ENCODE results near the gene CRIP2. TPM values are rescaled to one million over a fixed set of nuclear protein-coding genes. Genes with fewer than 3 reads are reported as not detected.

The CRIP2 gene
- polyA plus RNA-seq, 4 donors: 8.9 to 137 (median 34.6) TPM

DNA sequence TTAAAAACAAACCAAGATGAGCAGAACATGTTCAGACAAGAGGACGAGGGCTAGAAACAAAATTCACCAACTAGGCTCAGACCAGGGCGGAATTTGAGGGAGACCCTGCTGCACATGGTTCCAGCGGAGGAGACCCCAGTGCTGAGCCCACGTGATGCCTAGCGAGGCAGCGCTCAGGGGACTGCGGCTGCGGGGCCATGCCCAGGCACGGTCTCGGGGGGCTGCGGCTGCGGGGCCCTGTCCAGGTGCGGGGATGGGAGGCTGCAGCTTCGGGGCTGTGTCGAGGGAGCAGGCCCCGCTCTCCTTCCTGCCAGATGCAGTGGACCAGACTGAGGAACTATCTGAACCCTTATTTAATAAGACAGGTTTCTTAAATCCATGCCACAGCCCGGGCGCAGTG is 12.7 kb upstream of the CRIP2 start:
- 96 to 97% (median 97%) methylated on average over 13 to 18 of the region's 18 CpGs for WGBS, 3 donors

DNA sequence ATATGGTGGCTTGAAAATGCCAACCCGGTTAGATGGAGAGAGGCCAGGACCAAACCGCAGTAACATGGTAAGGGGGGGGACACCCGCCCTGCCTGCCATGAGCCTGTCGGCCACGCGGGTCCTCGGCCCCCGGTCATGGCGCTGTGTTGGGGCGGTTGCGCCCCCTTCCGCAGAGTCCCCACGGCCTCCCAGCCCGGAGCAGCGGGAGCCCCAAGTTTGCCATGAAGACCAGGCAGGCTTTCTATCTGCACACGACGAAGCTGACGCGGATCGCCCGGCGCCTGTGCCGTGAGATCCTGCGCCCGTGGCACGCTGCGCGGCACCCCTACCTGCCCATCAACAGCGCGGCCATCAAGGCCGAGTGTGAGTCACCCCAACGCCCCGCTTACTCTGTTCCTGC is 10.1 kb upstream of the CRIP2 start:
- WGBS, 3 donors: 94 to 96% (median 94%) methylated on average over 29 to 33 of the region's 33 CpGs
- no peak for DNase-seq
- Histone ChIP-seq H3K4me1 (ENCODE audit: control insufficient read depth in 3 of 3, insufficient read depth in 2 of 3, low read depth in 1 of 3, low read length in 2 of 3) (no peaks in the 10 kb centered on the region), H3K4me3 (ENCODE audit: low read depth in 1 of 3, low read length in 3 of 3) (no peak overlapping the region), H3K36me3 (ENCODE audit: control insufficient read depth in 3 of 3, insufficient read depth in 2 of 3, low read depth in 1 of 3, low read length in 3 of 3) (peaks cover 7 to 89% (median 8%) of the 10 kb centered on the region in 3 donors), H3K9me3 (ENCODE audit: control insufficient read depth in 2 of 2, insufficient read depth in 1 of 2, low read depth in 1 of 2, low read length in 1 of 2) (no peaks in the 10 kb centered on the region), H3K27ac (ENCODE audit: low read depth in 1 of 3, low read length in 2 of 3) (no peak overlapping the region), H3K27me3 (ENCODE audit: control insufficient read depth in 3 of 3, insufficient read depth in 3 of 3, low read length in 3 of 3) (no peaks in the 10 kb centered on the region)
- FAIRE-seq: no peak

More for the DNA sequence above, 12.7 kb upstream of the CRIP2 start:
- no peak for FAIRE-seq
- Histone ChIP-seq H3K27me3 (ENCODE audit: control insufficient read depth in 3 of 3, insufficient read depth in 3 of 3, low read length in 3 of 3) (no peaks in the 10 kb centered on the region), H3K4me3 (ENCODE audit: low read depth in 1 of 3, low read length in 3 of 3) (no peak overlapping the region), H3K27ac (ENCODE audit: low read depth in 1 of 3, low read length in 2 of 3) (no peak overlapping the region), H3K36me3 (ENCODE audit: control insufficient read depth in 3 of 3, insufficient read depth in 2 of 3, low read depth in 1 of 3, low read length in 3 of 3) (peaks cover 5 to 79% (median 9%) of the 10 kb centered on the region in 3 donors), H3K4me1 (ENCODE audit: control insufficient read depth in 3 of 3, insufficient read depth in 2 of 3, low read depth in 1 of 3, low read length in 2 of 3) (no peaks in the 10 kb centered on the region), H3K9me3 (ENCODE audit: control insufficient read depth in 2 of 2, insufficient read depth in 1 of 2, low read depth in 1 of 2, low read length in 1 of 2) (no peaks in the 10 kb centered on the region)
- DNase-seq: no peak

DNA sequence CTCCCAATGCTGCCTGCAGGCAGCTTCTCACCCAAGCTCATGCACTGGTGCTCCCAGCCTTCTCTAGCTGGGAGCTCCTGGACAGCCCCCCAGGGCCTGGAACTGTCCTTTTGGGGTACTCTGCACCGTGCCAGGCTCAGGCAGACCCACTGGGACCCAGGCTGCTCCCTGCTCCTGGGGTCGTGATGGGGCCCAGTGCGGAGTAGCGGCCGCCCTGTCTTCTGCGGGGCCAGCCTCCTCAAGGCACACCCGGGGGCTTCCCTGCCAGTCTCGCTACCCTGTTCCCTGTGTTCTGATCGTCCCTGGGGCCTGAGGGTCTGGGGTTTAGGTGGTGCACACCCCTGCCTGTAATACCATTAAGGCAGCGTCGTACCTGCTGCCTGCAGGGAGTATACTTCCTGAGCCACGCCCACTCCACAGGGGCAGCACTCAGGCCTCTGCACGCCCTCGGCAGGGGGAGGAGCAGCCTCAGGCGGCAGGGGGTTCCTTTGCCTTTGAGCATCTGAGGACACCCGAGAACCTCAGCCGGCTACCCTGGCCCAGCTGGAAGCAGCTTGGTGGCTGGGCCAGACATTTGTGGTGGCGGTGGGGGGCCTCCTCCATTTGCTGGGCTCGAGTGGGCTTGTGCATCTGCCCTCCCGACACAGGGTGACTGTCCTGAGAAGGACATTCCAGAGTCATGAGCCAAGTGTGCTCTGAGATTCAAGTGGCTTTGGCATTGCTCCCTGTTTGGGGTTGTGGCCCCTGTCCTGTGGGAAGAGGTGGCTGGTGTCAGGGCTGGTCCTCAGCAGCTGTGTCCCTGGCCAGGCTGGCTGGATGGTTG is 9.2 kb upstream of the CRIP2 start:
- no peak for FAIRE-seq
- WGBS, 3 donors: 80 to 88% (median 81%) methylated on average over 20 of the region's 20 CpGs
- no peak overlapping the region for H3K27ac ChIP-seq (ENCODE audit: low read depth in 1 of 3, low read length in 2 of 3)

DNA sequence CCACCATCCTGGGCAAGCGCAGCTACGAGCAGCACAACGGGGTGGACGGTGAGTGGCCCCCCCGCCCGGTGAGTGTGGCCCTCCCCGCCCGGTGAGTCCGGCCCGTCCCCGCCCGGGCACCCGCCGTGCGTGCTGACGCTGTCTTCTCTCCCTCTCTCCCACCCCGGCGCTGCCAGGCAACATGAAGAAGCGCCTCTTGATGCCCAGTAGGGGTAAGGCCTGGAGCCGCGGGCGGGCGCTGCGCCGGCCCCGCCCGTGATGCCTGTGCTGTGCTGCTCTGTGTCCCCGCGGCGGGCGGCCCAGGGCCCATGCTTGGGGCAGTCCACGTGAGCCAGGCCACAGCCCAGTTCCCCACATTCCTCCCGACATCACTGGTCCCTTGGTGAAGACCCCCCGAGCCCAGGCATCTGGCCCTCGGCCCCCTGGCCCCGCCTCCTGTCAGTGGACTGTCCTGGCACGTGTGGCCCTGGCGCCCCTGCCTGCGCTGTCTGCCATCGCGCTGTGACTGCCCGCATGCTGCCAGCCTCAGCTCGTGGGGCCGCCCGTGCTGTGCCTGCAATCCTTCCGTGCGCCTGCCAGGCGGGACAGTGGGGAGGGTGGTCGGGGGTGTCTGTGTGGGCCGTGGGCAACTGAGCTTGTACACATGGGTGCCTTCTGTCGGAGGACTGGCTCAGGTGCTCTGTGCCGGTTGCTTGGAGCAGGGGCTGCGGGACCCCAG is 7.9 kb upstream of the CRIP2 start:
- no peaks in the 10 kb centered on the region for H3K27me3 ChIP-seq (ENCODE audit: control insufficient read depth in 3 of 3, insufficient read depth in 3 of 3, low read length in 3 of 3)
- H3K4me1 ChIP-seq (ENCODE audit: control insufficient read depth in 3 of 3, insufficient read depth in 2 of 3, low read depth in 1 of 3, low read length in 2 of 3): peaks cover 0 to 3% (median 0%) of the 10 kb centered on the region in 3 donors
- WGBS, 3 donors: 91 to 93% (median 93%) methylated on average over 37 to 53 of the region's 53 CpGs
- no peak overlapping the region for H3K4me3 ChIP-seq (ENCODE audit: low read depth in 1 of 3, low read length in 3 of 3)
- H3K36me3 ChIP-seq (ENCODE audit: control insufficient read depth in 3 of 3, insufficient read depth in 2 of 3, low read depth in 1 of 3, low read length in 3 of 3): peaks cover 7 to 88% (median 7%) of the 10 kb centered on the region in 3 donors
- DNase-seq: no peak
- no peak for FAIRE-seq
- no peak overlapping the region for H3K27ac ChIP-seq (ENCODE audit: low read depth in 1 of 3, low read length in 2 of 3)
- no peaks in the 10 kb centered on the region for H3K9me3 ChIP-seq (ENCODE audit: control insufficient read depth in 2 of 2, insufficient read depth in 1 of 2, low read depth in 1 of 2, low read length in 1 of 2)

More for the DNA sequence above, 9.2 kb upstream of the CRIP2 start:
- Histone ChIP-seq H3K27me3 (ENCODE audit: control insufficient read depth in 3 of 3, insufficient read depth in 3 of 3, low read length in 3 of 3) (no peaks in the 10 kb centered on the region), H3K36me3 (ENCODE audit: control insufficient read depth in 3 of 3, insufficient read depth in 2 of 3, low read depth in 1 of 3, low read length in 3 of 3) (peaks cover 7 to 92% (median 9%) of the 10 kb centered on the region in 3 donors), H3K4me1 (ENCODE audit: control insufficient read depth in 3 of 3, insufficient read depth in 2 of 3, low read depth in 1 of 3, low read length in 2 of 3) (no peaks in the 10 kb centered on the region), H3K4me3 (ENCODE audit: low read depth in 1 of 3, low read length in 3 of 3) (no peak overlapping the region), H3K9me3 (ENCODE audit: control insufficient read depth in 2 of 2, insufficient read depth in 1 of 2, low read depth in 1 of 2, low read length in 1 of 2) (no peaks in the 10 kb centered on the region)
- DNase-seq: peak in 1 of 2 donors; percentile 14

DNA sequence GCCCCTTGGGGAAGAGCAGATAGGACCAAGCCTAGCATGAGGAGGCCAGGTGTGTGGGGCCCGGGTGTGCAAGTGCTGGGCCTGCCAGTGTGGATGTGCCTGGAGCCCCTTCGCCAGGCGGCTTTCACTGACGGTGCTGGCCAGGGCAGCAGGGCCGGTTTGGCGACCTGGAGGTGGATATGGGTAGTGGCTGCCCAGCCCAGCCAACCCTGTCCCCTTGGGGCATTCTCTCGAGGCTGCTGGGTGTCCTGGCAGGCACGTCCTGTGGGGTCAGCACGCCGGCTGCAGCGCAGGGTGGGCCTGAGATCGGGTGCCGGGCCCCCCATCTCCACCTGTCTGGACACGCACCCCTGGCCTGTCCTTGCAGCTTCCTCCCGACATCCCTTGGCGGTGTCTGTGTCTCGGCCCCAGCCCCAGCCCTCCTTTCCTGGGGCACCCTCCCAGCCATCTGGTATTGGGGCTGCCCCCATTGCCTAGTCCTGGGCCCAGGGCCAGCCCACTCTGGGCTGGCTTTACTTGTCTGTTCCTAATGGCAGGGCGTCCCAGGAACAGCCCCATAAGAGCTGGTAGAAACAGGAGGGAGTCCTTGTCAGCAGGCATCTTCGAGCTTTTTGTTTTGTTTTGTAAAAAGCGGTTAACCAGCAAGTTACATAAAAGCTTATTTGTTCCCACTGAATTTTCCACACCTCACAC is 7.2 kb upstream of the CRIP2 start:
- H3K27me3 ChIP-seq (ENCODE audit: control insufficient read depth in 3 of 3, insufficient read depth in 3 of 3, low read length in 3 of 3): no peaks in the 10 kb centered on the region
- no peak overlapping the region for H3K27ac ChIP-seq (ENCODE audit: low read depth in 1 of 3, low read length in 2 of 3)
- H3K4me1 ChIP-seq (ENCODE audit: control insufficient read depth in 3 of 3, insufficient read depth in 2 of 3, low read depth in 1 of 3, low read length in 2 of 3): peaks cover 0 to 3% (median 0%) of the 10 kb centered on the region in 3 donors
- H3K36me3 ChIP-seq (ENCODE audit: control insufficient read depth in 3 of 3, insufficient read depth in 2 of 3, low read depth in 1 of 3, low read length in 3 of 3): peaks cover 7 to 85% (median 7%) of the 10 kb centered on the region in 3 donors
- FAIRE-seq: no peak
- no peak for DNase-seq
- no peaks in the 10 kb centered on the region for H3K9me3 ChIP-seq (ENCODE audit: control insufficient read depth in 2 of 2, insufficient read depth in 1 of 2, low read depth in 1 of 2, low read length in 1 of 2)
- WGBS, 3 donors: 91 to 93% (median 93%) methylated on average over 18 to 20 of the region's 20 CpGs
- H3K4me3 ChIP-seq (ENCODE audit: low read depth in 1 of 3, low read length in 3 of 3): no peak overlapping the region

DNA sequence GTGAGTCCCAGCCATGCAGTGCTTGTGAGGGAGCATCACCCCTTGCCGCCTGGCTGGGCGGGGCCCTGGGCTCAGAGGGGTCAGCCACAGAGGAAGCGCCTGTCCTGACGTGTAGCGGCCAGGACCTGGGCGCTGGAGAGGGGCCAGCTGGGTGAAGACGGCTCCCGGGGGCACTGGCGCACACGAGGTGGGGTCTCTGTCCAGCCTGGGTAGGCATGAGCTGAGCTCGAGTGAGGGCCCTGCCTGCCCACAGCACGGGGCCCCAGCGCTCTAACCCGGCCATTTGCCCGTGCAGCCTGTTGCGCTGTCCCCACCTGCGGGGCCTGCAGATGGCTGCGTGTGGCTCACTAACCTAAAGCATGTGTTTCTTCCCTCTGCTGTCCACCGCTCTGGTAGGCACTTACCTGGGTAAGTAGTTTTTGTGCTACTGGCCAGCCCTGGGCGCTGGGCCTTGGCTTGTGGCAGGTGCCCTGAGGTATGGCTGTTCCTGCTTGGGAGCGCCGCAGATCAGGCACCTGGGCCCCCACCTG is 6.6 kb upstream of the CRIP2 start:
- H3K9me3 ChIP-seq (ENCODE audit: control insufficient read depth in 2 of 2, insufficient read depth in 1 of 2, low read depth in 1 of 2, low read length in 1 of 2): no peaks in the 10 kb centered on the region
- H3K27me3 ChIP-seq (ENCODE audit: control insufficient read depth in 3 of 3, insufficient read depth in 3 of 3, low read length in 3 of 3): no peaks in the 10 kb centered on the region
- H3K4me3 ChIP-seq (ENCODE audit: low read depth in 1 of 3, low read length in 3 of 3): no peak overlapping the region
- no peak for DNase-seq
- H3K27ac ChIP-seq (ENCODE audit: low read depth in 1 of 3, low read length in 2 of 3): no peak overlapping the region
- 91 to 92% (median 92%) methylated on average over 19 to 22 of the region's 22 CpGs for WGBS, 3 donors
- no peak for FAIRE-seq
- H3K36me3 ChIP-seq (ENCODE audit: control insufficient read depth in 3 of 3, insufficient read depth in 2 of 3, low read depth in 1 of 3, low read length in 3 of 3): peaks cover 7 to 79% (median 7%) of the 10 kb centered on the region in 3 donors
- peaks cover 0 to 7% (median 0%) of the 10 kb centered on the region in 3 donors for H3K4me1 ChIP-seq (ENCODE audit: control insufficient read depth in 3 of 3, insufficient read depth in 2 of 3, low read depth in 1 of 3, low read length in 2 of 3)

DNA sequence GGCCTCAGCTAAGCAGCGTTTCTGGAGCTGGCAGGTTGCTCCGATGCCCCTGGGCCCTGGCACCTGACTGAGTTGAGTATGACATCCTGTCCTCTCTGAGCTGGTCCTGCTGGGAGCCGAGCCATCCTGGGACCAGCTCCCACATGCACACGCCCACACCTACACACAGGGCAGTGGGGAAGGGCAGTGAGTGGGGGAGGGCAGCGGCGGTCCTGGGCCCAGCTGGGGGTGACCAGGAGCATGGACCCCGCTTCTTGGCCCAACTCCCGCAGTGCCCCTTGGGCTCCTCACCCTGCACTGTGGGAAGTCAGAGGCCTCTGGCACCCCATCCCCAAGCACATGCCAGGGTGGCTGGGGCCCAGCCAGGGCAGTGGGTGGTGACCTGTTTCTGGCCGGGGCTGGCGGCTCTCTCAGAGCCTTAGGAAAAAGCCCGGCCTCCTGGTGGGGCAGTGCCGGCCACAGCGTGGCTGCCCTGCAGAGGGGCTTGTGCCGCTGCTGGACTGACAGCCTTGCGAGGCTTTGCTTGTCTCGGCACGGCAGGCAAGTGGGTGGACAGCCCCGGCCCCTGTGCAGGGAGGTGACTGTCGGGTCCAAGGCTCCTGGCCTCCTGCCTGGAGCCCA is 5.9 kb upstream of the CRIP2 start:
- peaks cover 7 to 72% (median 7%) of the 10 kb centered on the region in 3 donors for H3K36me3 ChIP-seq (ENCODE audit: control insufficient read depth in 3 of 3, insufficient read depth in 2 of 3, low read depth in 1 of 3, low read length in 3 of 3)
- H3K27me3 ChIP-seq (ENCODE audit: control insufficient read depth in 3 of 3, insufficient read depth in 3 of 3, low read length in 3 of 3): no peaks in the 10 kb centered on the region
- H3K27ac ChIP-seq (ENCODE audit: low read depth in 1 of 3, low read length in 2 of 3): no peak overlapping the region
- H3K4me1 ChIP-seq (ENCODE audit: control insufficient read depth in 3 of 3, insufficient read depth in 2 of 3, low read depth in 1 of 3, low read length in 2 of 3): peaks cover 0 to 13% (median 0%) of the 10 kb centered on the region in 3 donors
- 78 to 91% (median 85%) methylated on average over 16 to 19 of the region's 19 CpGs for WGBS, 3 donors
- no peaks in the 10 kb centered on the region for H3K9me3 ChIP-seq (ENCODE audit: control insufficient read depth in 2 of 2, insufficient read depth in 1 of 2, low read depth in 1 of 2, low read length in 1 of 2)
- FAIRE-seq (no peak), DNase-seq (no peak)
- H3K4me3 ChIP-seq (ENCODE audit: low read depth in 1 of 3, low read length in 3 of 3): no peak overlapping the region

Data from small intestine (tissue), 7 donors.